ENCODE measurements around the gene ST7. TPM values are rescaled to one million over a fixed set of nuclear protein-coding genes. Genes with fewer than 3 reads are reported as not detected.

Gene ST7
- total RNA-seq, 1 experiment from 2014 or later, result 20.8 TPM

DNA sequence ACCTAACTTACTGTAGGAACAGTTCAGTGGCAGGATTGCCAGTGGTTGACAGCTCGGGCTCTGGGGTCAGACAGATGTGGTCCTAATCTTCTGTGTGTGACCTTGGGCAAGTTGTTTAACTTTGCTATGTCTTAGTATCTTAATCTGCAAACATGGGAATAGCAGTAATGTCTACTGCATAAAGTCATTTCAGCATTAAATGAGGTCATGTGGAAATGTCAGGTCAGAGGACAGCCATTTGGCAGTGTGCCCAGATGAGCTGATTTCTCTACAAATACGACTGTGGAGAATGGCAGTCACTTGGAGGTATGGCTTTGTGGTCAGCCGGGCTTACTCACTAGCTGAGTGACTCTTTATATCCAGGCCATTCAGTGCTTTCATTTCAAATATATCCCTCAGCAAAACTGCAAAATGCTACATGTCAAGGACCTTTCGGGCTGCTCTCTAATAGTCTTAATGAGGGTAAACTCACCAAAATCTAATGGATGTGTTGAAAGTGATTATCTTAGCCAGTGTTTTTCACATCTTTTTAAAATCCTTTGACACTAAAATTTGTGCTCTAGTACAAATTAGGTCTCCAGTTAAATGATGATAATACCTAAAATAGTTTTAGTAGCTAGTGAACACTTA, 171.4 kb downstream of the ST7 start:
- peak; percentile 99 for DNase-seq (ENCODE audit: low read depth)

- DNase-seq (ENCODE audit: low read depth), result no peak
These were observed 173.4 kb downstream of the ST7 start for GRCh38 chr7:117126676-117127075.

DNA sequence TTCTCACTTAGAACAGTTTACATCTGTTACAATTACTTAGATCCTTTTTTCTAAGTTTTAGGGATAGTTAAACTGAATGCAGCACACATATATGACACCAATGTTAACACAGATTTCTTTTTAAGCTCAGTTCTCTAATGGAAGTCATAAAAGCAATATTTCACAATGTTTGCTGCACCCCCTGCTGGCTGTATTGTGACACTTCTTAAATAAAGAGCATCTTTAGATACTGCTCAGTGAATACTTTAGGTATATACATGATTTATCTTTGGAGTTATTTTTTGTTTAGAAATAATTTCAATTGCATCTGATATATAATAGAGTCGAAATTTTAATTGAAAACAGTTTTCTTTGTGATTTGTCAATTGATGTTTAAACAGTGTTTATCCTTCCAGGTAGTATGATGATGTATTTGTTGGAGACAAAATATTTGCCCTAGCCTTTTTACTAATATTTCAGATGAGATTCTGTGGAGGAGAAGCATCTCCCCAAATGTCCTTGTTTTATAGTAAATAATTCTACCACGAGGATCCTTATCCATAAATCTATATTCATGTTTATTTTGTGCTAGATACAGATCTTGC, 174.4 kb downstream of the ST7 start:
- DNase-seq (ENCODE audit: low read depth), result peak; percentile 72

GRCh38 chr7:117129521-117129955, 176.2 kb downstream of the ST7 start:
- DNase-seq (ENCODE audit: low read depth), result no peak

DNA sequence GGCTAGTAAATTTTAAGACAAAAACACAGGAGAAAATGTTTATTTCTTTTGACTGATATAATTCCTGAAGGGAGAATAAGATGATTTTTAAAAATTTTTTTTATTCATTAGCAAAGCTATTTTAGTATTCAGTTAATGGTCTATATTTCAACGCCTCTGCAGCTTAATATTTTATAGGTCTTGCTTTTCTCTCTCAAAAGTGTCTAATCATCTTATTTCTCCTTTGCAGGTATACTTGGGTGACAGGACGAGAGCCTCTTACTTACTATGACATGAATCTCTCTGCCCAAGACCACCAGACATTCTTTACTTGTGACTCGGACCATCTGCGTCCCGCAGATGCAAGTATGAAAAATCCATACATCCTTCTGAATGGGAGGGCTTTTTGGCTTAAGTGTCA, 177.0 kb downstream of the ST7 start:
- no peak for DNase-seq (ENCODE audit: low read depth)

DNA sequence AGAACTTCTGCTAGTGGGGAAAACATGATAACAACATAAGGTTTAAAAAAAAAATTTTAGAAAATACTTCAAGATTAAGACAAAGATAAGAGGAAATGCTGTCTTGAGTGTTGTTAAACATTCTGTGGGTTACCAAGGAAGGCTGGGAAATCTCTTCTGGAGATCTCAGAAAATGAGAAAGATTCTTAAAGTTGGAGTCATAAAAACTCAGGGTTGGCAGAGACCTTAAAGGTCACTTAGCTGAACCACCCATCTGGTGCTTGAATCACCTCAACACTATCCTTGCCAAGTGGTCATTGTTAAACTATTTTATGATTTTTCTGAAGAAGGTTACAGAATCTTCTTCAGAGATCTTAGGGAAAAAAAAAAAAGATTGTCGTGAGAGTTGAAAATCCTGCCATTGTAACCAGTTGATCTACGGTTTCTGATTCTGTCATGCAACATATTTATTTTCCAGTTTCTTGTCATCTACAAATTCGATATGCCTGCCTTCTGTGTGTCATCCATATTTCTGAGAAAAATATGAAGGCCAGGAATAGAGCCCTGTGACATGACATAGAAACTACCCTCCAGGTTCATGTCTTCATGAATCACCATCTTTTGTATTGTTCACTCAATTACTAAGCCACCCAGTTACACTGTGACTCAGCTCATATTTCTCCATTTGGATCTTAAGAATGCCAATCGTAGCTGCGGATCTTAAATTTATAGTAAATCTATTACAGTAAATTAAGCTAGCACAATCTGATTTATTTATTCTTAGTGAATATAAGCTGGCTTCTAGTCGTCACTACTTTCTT, 179.2 kb downstream of the ST7 start:
- peak; percentile 92 for DNase-seq (ENCODE audit: low read depth)

DNA sequence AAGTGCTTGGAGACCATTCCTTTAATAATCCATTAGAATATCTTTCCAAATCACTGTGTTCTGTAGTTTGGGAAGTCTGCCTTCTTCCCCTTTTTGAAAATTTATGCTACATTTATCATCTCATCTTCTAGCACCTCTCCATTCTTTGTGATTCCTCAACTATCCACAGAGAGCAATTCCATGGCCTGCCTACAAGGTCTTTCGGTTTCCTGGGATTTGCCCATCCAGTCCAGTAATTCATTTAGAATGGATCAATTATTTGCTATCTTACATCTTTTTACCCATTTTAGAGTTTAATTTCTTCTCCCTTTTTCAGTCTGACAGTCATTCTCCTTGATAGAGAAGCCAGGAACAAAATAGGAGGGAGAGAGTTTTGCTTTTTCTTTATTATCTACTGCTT, 179.8 kb downstream of the ST7 start:
- no peak for DNase-seq (ENCODE audit: low read depth)

DNA sequence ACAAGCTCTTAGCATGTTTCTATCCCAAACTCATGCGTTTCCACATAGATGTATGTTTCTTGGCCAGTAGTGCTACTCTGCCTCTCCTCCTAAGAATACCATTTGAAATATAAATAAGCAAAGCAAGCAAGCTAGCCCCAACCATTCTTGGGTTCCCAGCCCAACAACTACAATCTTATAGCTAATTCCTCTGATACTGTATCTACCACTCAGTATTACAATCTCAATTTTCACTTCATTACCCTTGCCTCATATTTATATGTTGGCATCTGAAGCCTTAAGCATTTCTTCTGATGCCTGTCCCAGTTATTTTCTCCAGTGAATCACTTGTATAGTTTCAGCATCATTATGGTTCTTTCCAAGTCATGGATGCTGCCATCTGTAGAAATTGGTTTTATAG, 181.1 kb downstream of the ST7 start:
- no peak for DNase-seq (ENCODE audit: low read depth)

GRCh38 chr7:117134889-117135552, 181.7 kb downstream of the ST7 start:
- DNase-seq (ENCODE audit: low read depth), result no peak

GRCh38 chr7:117135553-117135891, 182.2 kb downstream of the ST7 start:
- no peak for DNase-seq (ENCODE audit: low read depth)

DNA sequence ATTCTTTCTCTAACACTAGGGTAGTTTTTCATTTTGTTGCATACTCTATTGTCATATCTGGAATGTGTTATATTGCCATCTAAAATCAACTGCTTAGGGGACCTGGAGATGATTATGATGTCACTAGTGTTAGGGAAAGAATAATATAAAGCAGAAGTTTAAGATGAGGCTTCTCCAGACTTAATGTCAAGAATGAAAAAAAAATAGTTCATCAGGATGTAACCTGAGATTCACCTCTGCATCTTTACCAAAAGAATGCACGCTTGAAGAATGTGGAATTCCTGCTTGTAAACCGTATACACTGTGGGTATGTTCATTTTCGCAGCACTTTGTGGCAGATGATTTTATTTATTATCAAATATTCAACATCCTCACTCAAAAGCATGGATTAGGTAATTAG, 184.6 kb downstream of the ST7 start:
- DNase-seq (ENCODE audit: low read depth), result no peak

DNA sequence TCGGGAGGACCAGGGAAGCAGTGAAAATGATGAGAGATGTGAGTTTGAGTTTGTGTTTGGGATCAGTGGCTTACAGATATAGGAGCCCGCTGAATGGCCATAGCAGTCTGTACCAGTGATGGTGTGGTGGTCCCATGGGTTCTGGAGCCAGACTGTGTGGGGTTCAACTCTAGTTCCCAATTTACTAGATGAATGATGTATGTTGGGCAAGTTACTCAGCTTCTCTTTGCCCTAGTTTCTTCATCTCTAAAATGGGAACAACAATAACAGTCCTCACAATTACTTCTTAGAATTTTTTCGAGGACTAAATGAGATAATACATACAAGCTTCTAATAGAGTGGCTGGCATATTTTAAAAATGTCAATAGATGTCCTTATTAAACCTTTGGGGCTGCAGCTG, 185.2 kb downstream of the ST7 start:
- DNase-seq (ENCODE audit: low read depth), result no peak

GRCh38 chr7:117138981-117139380, 185.7 kb downstream of the ST7 start:
- DNase-seq (ENCODE audit: low read depth), result no peak

- DNase-seq (ENCODE audit: low read depth), result no peak
These were observed 186.2 kb downstream of the ST7 start for GRCh38 chr7:117139397-117139984.

DNA sequence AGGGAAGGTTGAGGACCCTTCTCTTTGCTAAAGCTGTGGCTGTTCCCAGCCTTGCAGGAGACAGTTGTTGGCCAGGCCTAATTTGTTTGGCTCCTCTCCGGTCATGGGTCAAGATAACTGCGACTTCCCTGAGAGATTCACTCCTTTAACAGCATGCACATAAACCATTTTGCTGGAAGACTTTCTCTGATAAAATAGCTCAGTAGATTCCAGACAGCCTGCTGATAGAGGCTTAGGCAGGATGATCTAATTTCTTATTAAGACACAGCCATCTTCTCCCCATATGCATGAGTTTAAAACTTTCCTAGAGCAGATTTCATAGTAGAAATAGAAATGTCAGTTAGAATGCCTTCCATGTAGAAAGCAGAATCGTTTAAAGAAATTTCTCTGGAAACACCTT, 187.6 kb downstream of the ST7 start:
- no peak for DNase-seq (ENCODE audit: low read depth)

DNA sequence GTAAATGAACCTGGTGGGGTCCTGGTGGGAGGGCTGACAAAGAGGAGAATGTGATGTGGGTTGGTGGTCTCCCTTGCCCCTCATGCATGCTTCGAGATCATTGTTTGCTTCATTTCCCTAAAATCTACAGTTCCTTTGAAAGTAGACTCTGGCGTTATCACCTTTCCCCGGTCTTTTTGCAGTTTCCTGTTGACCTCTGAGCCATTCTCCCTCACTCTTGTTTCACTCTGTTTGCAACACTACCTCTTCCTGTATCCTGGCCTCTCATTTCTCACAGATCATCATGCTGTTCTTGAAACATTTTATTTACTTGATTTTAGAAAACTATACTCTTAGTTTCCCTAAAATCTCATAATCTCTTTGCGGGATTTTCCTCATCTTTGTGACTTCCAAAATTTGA, 189.8 kb downstream of the ST7 start:
- DNase-seq (ENCODE audit: low read depth), result no peak

DNA sequence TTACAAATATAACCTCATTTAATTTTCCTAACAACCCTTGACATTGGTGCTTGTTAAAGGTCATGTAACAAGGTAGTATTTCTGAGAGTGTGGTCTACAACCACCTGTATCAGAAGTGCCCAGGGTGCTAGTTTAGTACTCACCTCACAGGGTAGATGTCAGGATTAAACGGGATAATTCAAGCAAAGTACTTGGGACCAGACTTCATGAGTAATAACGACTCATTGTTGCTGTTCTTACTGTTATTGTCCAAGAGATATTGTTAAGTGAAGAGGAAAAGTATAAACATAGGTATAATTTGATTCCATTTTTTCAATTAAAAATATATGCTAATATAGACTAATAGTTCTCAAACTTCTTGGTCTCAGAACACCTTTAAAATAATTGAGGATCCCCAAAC, 190.3 kb downstream of the ST7 start:
- peak; percentile 58 for DNase-seq (ENCODE audit: low read depth)

- no peak for DNase-seq (ENCODE audit: low read depth)
These were observed 192.0 kb downstream of the ST7 start for GRCh38 chr7:117145333-117145732.

DNA sequence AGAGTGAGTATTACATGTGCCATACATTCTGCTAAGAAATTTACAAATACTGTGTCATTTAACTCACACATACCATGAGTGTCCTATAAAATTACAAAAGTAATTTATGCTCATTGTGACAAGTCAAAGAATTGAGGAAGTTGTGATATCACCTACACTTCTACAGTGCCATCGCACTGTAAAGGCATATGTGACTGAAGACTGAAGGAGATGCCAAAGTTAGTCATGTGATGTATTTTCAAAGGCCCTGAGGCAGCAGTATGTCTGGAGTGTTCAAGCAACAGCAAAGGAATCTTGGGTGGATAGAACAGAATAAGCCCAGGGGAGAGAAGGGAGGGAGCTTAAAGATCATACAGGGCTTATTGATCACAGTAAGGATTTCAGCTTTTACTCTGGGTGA, 192.8 kb downstream of the ST7 start:
- DNase-seq (ENCODE audit: low read depth), result no peak

GRCh38 chr7:117146511-117146910, 193.2 kb downstream of the ST7 start:
- no peak for DNase-seq (ENCODE audit: low read depth)

GRCh38 chr7:117148971-117149370, 195.7 kb downstream of the ST7 start:
- DNase-seq (ENCODE audit: low read depth), result no peak

GRCh38 chr7:117149692-117150091, 196.4 kb downstream of the ST7 start:
- DNase-seq (ENCODE audit: low read depth), result no peak
